ENCODE measurements around the gene OAF. TPM values are rescaled to one million over a fixed set of nuclear protein-coding genes. Genes with fewer than 3 reads are reported as not detected.

OAF gene
- total RNA-seq, 2 experiments from 2014 or later, result 0.90 to 1.2 TPM

DNA sequence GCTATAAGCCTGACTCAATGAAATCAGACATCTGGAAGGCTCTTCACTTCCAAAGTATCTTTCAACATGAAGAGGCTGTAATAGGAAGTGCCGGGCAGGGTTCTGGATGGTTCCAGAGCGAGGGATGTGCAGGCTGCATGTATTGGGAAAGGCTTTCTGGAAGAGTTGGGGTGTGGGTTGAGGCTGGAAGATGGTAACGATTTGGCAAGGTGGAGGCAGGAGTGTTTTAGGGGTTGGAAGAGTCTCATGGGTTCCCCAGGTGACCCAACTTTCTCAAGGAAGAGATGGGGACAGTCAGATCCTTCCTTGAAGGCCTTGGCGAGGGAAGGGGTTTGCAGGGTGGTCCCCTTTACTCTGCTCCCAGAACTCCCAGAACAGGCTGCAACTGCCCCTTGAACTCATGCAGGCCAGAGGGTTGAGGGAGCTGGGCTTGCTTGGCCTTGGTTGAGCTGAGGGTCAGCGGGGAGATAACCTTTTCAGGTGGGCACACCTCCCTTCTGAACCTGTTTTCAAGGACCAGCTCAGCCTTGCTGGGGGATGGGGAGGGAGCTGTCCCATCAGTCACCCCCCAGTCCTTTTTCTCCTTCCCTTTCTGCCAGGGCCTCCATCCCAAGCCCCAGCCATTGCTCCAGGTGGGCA lies 19.7 kb downstream of the OAF start:
- no peaks in the 10 kb centered on the region for H3K36me3 Mint-ChIP-seq
- intact Hi-C loops (cut with micrococcal nuclease), result no loop called here

DNA sequence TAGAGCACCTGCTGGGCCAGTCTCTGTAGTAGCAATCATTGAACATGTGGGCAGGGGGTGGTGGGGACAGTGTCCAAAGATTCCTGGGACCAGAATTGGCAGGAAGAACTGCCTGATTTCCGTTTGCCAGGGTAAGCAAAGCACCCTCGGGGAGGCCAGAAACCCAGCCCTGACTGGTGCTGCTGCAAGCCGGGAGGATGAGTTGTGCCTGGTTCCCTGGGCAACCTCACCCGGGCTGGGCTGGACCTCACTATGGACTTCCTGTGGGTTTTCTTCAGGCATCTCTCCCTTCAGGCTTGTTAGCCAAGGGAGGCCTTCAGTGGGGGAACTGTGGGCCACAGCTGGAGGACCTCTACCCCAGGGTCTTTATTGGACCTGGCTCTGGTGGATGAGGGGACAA lies 21.1 kb downstream of the OAF start:
- no peaks in the 10 kb centered on the region for H3K9me3 Mint-ChIP-seq
- no peaks in the 10 kb centered on the region for H3K36me3 Mint-ChIP-seq
- no peak overlapping the region for H3K4me3 Mint-ChIP-seq
- no peaks in the 10 kb centered on the region for H3K4me1 Mint-ChIP-seq (ENCODE audit: low read depth)
- POLR2A ChIA-PET, result no interaction called here
- intact Hi-C loops (cut with micrococcal nuclease), result no loop called here
- H3K27ac Mint-ChIP-seq, result no peak overlapping the region
- H3K27me3 Mint-ChIP-seq, result peaks cover 32% of the 10 kb centered on the region
- CTCF ChIA-PET, result interaction anchor here (0.9 to 9.8 kb wide), 4 partner anchors 20 to 69 kb away, joined by 3 to 225 read pairs (median 19); no protein-coding TSS in a partner anchor
- no peak for DNase-seq

More for the DNA sequence above, 19.7 kb downstream of the OAF start:
- peaks cover 27% of the 10 kb centered on the region for H3K27me3 Mint-ChIP-seq
- ChIA-PET POLR2A (no interaction called here), CTCF (interaction anchor here (1.0 to 9.8 kb wide), 6 partner anchors 57 to 84 kb away, joined by 3 to 225 read pairs (median 3); no protein-coding TSS in a partner anchor)
- H3K4me3 Mint-ChIP-seq, result no peak overlapping the region
- no peaks in the 10 kb centered on the region for H3K9me3 Mint-ChIP-seq
- H3K4me1 Mint-ChIP-seq (ENCODE audit: low read depth), result no peaks in the 10 kb centered on the region
- H3K27ac Mint-ChIP-seq, result no peak overlapping the region
- DNase-seq, result no peak

DNA sequence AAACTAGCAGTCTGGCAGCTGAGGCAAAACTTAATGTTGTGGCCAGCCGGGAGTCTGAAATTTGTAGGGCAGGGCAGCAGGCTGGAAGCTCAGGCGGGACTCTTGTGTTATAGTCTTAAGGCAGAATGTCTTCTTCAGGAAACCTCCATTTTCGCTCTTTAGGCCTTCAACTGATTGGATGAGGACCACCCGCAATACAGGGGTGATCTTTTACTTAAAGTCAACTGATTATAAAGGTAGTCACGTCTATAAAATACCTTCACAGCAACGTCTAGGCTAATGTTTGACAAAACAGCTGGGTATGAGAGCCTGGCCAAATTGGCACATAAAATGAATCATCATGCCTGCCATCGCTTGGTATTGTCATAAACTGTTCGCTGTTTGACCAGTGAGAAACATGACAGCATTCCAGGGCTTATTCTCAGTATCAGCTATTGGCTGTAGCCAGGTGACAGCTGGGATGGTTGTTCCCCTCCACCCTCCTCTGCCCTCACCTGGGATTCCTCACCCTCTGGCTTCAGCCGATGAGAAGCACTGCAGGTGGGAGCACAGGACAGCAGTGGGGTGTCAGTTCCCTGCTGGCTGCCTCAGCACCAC lies 22.5 kb downstream of the OAF start:
- Mint-ChIP-seq H3K4me1 (ENCODE audit: low read depth) (no peaks in the 10 kb centered on the region), H3K9me3 (no peaks in the 10 kb centered on the region), H3K27ac (no peak overlapping the region), H3K4me3 (no peak overlapping the region), H3K36me3 (no peaks in the 10 kb centered on the region), H3K27me3 (peaks cover 40% of the 10 kb centered on the region)
- ChIA-PET POLR2A (interaction anchor here (1.0 to 1.2 kb wide), 2 partner anchors 68 to 70 kb away, joined by 3 read pairs; no protein-coding TSS in a partner anchor), CTCF (interaction anchor here (1.0 to 9.8 kb wide), 7 partner anchors 14 to 68 kb away, joined by 3 to 225 read pairs (median 4); no protein-coding TSS in a partner anchor)
- DNase-seq, result no peak
- intact Hi-C loops (cut with micrococcal nuclease), result no loop called here

DNA sequence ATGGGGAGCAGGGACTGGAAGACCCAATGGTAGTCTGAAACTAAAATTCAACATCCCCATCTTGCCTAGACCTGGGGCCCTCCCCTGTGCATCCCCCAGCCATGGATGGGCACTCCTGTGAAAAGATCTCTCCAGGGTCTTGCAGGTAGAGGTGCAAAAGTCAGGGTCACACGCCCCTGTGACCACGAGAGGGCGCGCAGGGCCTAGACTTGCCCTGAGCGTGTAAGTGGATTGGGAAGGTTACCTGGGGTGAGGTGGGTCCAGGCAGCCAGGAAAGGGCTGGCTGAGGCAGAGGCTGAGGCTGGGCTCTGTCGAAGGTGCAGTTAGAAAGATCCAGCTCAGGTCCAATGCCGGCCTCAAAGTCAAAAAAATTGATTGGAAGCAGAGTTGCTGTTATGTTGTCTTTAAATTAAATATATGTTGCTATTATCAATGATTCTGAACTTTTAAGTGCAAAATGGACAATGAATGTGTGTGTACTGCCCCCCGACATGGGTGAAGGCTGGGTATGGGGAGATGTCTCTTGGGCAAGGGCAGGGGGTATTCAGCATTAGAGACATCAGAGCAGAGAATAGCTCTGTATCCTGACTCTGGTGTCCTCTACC lies 24.3 kb downstream of the OAF start:
- no peaks in the 10 kb centered on the region for H3K4me1 Mint-ChIP-seq (ENCODE audit: low read depth)
- H3K27ac Mint-ChIP-seq, result no peak overlapping the region
- no peaks in the 10 kb centered on the region for H3K9me3 Mint-ChIP-seq
- peak; percentile 76 for DNase-seq
- H3K36me3 Mint-ChIP-seq, result no peaks in the 10 kb centered on the region
- peaks cover 50% of the 10 kb centered on the region for H3K27me3 Mint-ChIP-seq
- CTCF ChIA-PET, result interaction anchor here (0.9 to 9.8 kb wide), 14 partner anchors 9 to 155 kb away, joined by 3 to 225 read pairs (median 5); no protein-coding TSS in a partner anchor
- POLR2A ChIA-PET, result no interaction called here
- intact Hi-C loops (cut with micrococcal nuclease), result loop anchor here (1.0 kb wide), 1 partner anchor 68 kb away; no protein-coding TSS in a partner anchor
- H3K4me3 Mint-ChIP-seq, result no peak overlapping the region

DNA sequence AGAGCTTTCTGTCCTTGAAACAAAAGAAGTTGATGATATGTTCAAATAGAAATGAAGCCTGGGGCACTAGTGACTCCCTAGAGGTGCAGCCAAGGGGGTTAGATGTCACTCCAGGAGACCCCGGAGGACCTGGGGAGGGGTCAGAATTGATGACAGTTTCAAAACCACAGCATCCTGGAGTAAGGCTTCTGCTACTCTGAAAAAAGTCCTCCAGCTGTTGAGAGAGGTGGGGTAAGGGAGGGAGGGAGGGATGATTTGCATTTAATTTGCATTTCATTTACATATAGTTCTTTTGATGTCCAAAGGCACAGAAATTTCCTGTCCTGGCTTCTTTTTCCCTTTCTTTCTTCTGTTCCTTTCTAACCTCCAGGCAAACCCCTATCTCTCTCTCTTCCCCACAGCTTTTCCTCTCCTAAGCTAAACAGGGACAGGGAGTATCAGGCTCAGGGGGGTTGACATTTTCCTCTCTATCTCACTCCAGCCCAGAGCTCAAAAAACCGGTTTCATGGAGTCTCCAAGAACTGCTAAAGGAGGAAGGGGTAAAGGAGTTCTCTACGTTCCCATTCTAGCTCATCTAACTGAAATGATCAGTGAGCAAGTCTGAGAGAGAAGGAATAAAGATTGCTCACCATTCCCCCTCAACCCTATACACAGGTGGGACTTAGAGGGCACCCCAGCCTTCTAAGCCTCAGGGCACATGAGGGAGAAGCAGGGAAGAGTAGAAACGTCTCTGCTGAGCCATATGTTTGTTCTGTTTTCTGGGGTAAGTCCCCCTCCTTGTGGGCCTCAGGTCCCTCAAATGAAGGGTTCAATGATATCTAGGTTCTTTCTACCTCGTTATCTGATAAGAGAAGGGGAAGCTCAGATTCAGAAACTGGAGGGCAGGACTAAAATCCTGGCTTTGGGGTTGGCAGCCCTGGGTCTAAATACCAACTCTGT lies 25.6 kb downstream of the OAF start:
- Mint-ChIP-seq H3K27me3 (peaks cover 63% of the 10 kb centered on the region), H3K4me3 (no peak overlapping the region), H3K4me1 (ENCODE audit: low read depth) (peaks cover 3% of the 10 kb centered on the region), H3K9me3 (no peaks in the 10 kb centered on the region), H3K27ac (no peak overlapping the region), H3K36me3 (no peaks in the 10 kb centered on the region)
- ChIA-PET POLR2A (no interaction called here), CTCF (interaction anchor here (1.1 to 9.8 kb wide), 10 partner anchors 11 to 154 kb away, joined by 3 to 225 read pairs (median 6); no protein-coding TSS in a partner anchor)
- no peak for DNase-seq
- intact Hi-C loops (cut with micrococcal nuclease), result no loop called here

DNA sequence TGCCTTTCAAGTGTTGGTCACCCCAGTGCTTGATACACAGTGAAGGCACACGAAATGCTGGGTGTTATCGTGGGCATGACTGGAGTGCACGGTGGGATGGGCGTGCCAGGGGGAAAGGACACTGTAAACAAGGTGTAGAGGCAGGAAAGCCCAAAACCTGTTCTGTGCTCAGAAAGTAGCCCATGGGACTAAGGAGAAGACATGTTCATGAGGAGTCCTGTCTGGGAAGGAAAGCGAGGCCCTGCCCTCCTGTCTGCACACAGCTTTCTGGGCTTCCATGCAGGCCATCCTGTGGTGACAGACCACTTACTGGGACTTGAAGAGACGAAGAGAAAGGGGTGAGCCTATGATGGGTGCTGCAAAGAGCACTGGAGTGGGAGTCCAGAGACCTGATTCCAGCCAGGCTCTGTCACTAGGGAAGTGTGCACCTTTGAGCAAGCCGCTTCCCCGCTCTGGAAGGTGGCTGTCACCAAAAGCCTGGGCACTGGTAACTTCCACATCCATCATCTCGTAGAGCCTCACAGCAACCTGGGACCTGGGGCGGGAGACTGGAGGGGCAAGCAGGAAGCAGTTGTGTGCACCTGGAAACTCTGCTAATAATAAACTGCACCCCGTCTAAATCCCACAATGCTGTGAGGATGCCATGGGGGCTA lies 28.3 kb downstream of the OAF start:
- intact Hi-C loops (cut with micrococcal nuclease), result no loop called here
- ChIA-PET CTCF (interaction anchor here (0.6 to 1.0 kb wide), 2 partner anchors 9 to 68 kb away, joined by 3 to 5 read pairs; no protein-coding TSS in a partner anchor), POLR2A (no interaction called here)

DNA sequence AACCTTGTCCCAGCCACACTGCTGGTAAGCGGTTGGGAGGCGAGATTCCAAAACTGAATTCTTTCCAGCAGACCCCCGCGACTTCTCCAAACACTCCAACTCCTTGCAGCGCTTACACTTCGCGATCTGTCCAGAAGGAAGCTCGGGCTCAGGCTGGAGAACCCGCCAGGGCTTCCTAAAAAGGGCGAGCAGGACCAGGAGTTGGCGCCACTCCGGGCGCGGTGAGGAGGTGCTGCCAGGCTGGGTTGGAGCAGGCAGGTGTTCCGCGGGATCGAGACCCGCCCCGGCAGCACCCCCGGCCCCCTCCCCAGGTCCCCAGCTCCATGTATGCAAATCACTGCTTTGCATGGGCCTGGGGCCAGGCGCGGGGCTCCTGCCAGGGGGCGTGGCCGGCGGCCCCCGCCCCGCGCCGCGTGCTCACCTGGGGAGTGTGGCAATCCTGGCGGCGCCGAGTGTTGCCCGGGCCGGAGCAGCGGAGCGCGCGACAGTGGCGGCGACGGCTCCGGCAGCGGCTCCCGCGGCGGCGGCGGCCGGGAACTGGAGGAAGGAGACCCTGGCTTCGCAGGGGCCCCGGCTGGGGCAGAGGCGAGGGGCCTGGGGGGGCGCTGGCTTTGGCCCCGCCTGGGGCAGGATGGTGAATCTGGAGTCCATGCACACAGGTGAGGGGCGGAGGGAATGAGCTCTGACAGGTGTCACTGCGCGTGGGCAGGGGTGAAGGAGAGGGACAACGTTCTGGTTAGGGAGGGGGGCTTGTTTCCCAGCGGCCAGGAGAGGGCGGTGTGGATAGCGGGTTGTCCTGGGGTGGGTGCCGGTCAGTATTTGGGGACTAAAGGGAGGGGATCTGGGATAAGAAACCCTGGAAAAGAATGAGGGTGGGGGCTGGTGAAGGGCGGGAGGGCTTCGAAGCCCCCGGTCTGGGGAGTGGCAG lies 29.1 kb downstream of the OAF start, which contains the start of gene POU2F3:
TSS of gene POU2F3 (plus strand) at position 428 of the 928 bp plus-strand sequence. CDS start at position 632, 204 bp downstream.
- no peak within 1 kb of the TSS for H3K4me3 Mint-ChIP-seq
- H3K36me3 Mint-ChIP-seq, result no peaks in the 10 kb centered on the region
- ChIA-PET CTCF (interaction anchor here (0.6 to 1.0 kb wide), 2 partner anchors 9 to 68 kb away, joined by 3 to 5 read pairs; no protein-coding TSS in a partner anchor), POLR2A (no interaction called here)
- DNase-seq, result no peak
- H3K9me3 Mint-ChIP-seq, result no peaks in the 10 kb centered on the region
- H3K4me1 Mint-ChIP-seq (ENCODE audit: low read depth), result peaks cover 11% of the 10 kb centered on the region
- no peak within 1 kb of the TSS for H3K27ac Mint-ChIP-seq
- H3K27me3 Mint-ChIP-seq, result peaks cover 72% of the 10 kb centered on the region
- intact Hi-C loops (cut with micrococcal nuclease), result no loop called here

More for the DNA sequence above, 28.3 kb downstream of the OAF start:
- peaks cover 74% of the 10 kb centered on the region for H3K27me3 Mint-ChIP-seq
- no peak for DNase-seq
- H3K9me3 Mint-ChIP-seq, result no peaks in the 10 kb centered on the region
- peaks cover 4% of the 10 kb centered on the region for H3K4me1 Mint-ChIP-seq (ENCODE audit: low read depth)
- no peak overlapping the region for H3K27ac Mint-ChIP-seq
- no peaks in the 10 kb centered on the region for H3K36me3 Mint-ChIP-seq
- H3K4me3 Mint-ChIP-seq, result no peak overlapping the region

DNA sequence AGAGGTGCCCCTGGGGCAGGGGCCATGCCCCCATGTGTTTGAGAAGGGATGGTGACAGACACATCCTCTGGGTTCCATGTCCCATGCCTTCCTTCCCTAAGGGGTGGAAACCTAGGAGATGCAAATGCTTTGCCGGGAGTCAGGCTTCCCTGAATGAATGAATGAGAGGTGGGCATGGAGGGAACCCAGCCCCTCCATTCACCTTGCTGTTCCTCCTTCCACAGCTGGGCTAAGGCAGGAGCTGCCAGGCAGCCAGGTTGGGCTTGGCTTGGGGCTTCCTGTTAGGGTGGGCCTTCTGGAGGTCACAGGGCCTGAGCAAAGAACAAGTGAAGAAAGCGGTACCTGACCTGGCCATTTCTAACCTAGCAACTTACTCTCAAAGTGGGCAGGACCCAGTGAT lies 30.0 kb downstream of the OAF start:
- no peak for DNase-seq
- Mint-ChIP-seq H3K36me3 (no peaks in the 10 kb centered on the region), H3K4me1 (ENCODE audit: low read depth) (peaks cover 11% of the 10 kb centered on the region), H3K9me3 (no peaks in the 10 kb centered on the region), H3K4me3 (no peak overlapping the region), H3K27me3 (peaks cover 72% of the 10 kb centered on the region), H3K27ac (no peak overlapping the region)
- POLR2A ChIA-PET, result no interaction called here
- intact Hi-C loops (cut with micrococcal nuclease), result no loop called here
- CTCF ChIA-PET, result no interaction called here

DNA sequence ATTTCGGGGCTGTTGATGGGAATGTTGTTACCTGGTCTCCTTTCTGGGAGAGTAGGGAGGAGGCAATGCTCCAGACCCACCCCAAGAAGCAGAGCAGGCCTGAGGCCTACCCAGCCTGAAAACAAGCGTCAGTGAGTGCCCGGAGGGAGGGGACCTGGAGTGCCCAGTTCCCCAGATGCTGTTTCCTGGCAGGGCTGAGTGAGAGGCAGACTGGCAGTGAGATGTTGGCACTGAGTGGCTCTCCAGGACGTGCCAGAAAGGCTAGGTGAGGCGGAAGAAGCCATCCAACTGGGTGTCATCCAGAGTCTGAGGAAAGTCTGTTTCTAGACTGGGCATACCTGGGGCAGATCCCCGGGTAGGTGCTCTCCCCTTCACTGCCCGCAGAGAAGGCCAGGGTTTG lies 30.4 kb downstream of the OAF start:
- H3K36me3 Mint-ChIP-seq, result no peaks in the 10 kb centered on the region
- no peak overlapping the region for H3K27ac Mint-ChIP-seq
- H3K9me3 Mint-ChIP-seq, result no peaks in the 10 kb centered on the region
- peaks cover 11% of the 10 kb centered on the region for H3K4me1 Mint-ChIP-seq (ENCODE audit: low read depth)
- ChIA-PET POLR2A (no interaction called here), CTCF (no interaction called here)
- H3K4me3 Mint-ChIP-seq, result no peak overlapping the region
- intact Hi-C loops (cut with micrococcal nuclease), result no loop called here
- DNase-seq, result no peak
- peaks cover 74% of the 10 kb centered on the region for H3K27me3 Mint-ChIP-seq

DNA sequence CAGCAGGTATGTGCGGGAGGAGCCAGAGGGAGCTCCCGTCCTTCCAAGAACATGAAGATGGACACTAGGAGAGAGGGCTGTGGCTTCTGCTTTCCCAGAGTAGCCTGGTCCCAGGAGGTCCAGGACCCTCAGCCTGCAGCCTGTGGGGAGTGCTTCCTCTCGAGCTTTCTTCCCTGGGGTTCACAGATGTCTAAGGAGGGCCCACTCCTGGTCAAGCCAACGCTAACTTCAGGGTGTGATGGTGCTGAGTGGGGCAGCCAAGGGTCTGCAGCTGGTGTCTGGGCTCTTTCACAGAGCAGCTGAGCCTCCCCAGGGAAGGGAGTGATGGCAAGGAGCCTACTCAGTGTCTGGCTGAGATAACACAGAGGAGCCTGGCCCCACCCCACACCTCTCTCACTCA lies 32.4 kb downstream of the OAF start:
- no peaks in the 10 kb centered on the region for H3K36me3 Mint-ChIP-seq
- H3K4me1 Mint-ChIP-seq (ENCODE audit: low read depth), result peaks cover 20% of the 10 kb centered on the region
- H3K9me3 Mint-ChIP-seq, result no peaks in the 10 kb centered on the region
- H3K27ac Mint-ChIP-seq, result no peak overlapping the region
- H3K4me3 Mint-ChIP-seq, result no peak overlapping the region
- ChIA-PET POLR2A (no interaction called here), CTCF (interaction anchor here (0.9 to 3.0 kb wide), 3 partner anchors 8 to 57 kb away, joined by 3 to 10 read pairs (median 7); no protein-coding TSS in a partner anchor)
- intact Hi-C loops (cut with micrococcal nuclease), result no loop called here
- H3K27me3 Mint-ChIP-seq, result peaks cover 82% of the 10 kb centered on the region
- DNase-seq, result no peak

Data from activated CD4-positive, alpha-beta memory T cell treated with anti-CD3 and anti-CD28 coated beads for 36 hours (primary cell).